ENCODE measurements around the gene SLC22A17. TPM values are rescaled to one million over a fixed set of nuclear protein-coding genes. Genes with fewer than 3 reads are reported as not detected.

Gene SLC22A17
- total and polyA plus RNA-seq, 9 of the 15 experiments (the other 6 are each of a cell fraction or from before 2014, with no cell fraction given): 0.07 to 0.09 TPM; not detected in 7

DNA sequence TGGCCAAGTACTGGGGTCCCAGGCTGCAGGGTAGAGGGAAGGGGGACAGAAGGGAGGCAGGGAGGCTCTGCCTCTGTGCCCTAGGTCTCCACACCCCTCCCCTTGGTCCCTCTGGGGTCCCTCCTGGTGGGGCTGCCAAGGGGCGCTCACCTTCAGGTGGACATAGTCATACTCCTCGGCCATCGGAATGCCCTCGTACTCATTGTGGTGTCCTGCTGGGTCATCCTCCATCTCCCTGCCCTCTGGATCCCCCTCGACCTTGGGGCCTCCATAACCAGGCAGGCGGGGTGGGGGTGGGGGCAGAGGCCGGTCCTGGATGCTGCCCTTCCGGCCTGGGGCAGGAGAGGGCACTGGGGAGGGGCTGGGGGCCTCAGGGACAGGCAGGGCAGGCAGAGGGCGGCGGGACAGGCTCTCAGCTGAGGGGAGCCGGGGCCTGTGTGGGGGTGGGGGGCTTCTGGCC lies 6.5 kb upstream of the SLC22A17 start (continued):
- TF ChIP-seq, protein P1, sequence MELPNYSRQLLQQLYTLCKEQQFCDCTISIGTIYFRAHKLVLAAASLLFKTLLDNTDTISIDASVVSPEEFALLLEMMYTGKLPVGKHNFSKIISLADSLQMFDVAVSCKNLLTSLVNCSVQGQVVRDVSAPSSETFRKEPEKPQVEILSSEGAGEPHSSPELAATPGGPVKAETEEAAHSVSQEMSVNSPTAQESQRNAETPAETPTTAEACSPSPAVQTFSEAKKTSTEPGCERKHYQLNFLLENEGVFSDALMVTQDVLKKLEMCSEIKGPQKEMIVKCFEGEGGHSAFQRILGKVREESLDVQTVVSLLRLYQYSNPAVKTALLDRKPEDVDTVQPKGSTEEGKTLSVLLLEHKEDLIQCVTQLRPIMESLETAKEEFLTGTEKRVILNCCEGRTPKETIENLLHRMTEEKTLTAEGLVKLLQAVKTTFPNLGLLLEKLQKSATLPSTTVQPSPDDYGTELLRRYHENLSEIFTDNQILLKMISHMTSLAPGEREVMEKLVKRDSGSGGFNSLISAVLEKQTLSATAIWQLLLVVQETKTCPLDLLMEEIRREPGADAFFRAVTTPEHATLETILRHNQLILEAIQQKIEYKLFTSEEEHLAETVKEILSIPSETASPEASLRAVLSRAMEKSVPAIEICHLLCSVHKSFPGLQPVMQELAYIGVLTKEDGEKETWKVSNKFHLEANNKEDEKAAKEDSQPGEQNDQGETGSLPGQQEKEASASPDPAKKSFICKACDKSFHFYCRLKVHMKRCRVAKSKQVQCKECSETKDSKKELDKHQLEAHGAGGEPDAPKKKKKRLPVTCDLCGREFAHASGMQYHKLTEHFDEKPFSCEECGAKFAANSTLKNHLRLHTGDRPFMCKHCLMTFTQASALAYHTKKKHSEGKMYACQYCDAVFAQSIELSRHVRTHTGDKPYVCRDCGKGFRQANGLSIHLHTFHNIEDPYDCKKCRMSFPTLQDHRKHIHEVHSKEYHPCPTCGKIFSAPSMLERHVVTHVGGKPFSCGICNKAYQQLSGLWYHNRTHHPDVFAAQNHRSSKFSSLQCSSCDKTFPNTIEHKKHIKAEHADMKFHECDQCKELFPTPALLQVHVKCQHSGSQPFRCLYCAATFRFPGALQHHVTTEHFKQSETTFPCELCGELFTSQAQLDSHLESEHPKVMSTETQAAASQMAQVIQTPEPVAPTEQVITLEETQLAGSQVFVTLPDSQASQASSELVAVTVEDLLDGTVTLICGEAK (IDR thresholded peaks at IDR 0.05): no peak
- TF ChIP-seq, protein P1 (CRISPR knock-in tag; IDR thresholded peaks at IDR 0.05): no peak
- TF ChIP-seq YY1 (IDR thresholded peaks at IDR 0.05; ENCODE audit: borderline replicate concordance in 1 of 3, control insufficient read depth in 1 of 3, extremely low read depth in 1 of 3, insufficient read depth in 3 of 3, insufficient read length in 1 of 3, insufficient replicate concordance in 2 of 3, low read depth in 1 of 3, low read length in 2 of 3) (no peak), XRCC5 (IDR thresholded peaks at IDR 0.05; ENCODE audit: low read depth, low read length) (no peak), EWSR1 (IDR thresholded peaks at IDR 0.05; ENCODE audit: borderline replicate concordance, low read depth, partially characterized antibody) (no peak), RBM17 (IDR thresholded peaks at IDR 0.05; ENCODE audit: borderline replicate concordance, low read depth, low read length) (no peak)
- TF ChIP-seq, protein P2, sequence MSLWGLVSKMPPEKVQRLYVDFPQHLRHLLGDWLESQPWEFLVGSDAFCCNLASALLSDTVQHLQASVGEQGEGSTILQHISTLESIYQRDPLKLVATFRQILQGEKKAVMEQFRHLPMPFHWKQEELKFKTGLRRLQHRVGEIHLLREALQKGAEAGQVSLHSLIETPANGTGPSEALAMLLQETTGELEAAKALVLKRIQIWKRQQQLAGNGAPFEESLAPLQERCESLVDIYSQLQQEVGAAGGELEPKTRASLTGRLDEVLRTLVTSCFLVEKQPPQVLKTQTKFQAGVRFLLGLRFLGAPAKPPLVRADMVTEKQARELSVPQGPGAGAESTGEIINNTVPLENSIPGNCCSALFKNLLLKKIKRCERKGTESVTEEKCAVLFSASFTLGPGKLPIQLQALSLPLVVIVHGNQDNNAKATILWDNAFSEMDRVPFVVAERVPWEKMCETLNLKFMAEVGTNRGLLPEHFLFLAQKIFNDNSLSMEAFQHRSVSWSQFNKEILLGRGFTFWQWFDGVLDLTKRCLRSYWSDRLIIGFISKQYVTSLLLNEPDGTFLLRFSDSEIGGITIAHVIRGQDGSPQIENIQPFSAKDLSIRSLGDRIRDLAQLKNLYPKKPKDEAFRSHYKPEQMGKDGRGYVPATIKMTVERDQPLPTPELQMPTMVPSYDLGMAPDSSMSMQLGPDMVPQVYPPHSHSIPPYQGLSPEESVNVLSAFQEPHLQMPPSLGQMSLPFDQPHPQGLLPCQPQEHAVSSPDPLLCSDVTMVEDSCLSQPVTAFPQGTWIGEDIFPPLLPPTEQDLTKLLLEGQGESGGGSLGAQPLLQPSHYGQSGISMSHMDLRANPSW (CRISPR knock-in tag; IDR thresholded peaks at IDR 0.05): no peak
- TF ChIP-seq, protein P3, sequence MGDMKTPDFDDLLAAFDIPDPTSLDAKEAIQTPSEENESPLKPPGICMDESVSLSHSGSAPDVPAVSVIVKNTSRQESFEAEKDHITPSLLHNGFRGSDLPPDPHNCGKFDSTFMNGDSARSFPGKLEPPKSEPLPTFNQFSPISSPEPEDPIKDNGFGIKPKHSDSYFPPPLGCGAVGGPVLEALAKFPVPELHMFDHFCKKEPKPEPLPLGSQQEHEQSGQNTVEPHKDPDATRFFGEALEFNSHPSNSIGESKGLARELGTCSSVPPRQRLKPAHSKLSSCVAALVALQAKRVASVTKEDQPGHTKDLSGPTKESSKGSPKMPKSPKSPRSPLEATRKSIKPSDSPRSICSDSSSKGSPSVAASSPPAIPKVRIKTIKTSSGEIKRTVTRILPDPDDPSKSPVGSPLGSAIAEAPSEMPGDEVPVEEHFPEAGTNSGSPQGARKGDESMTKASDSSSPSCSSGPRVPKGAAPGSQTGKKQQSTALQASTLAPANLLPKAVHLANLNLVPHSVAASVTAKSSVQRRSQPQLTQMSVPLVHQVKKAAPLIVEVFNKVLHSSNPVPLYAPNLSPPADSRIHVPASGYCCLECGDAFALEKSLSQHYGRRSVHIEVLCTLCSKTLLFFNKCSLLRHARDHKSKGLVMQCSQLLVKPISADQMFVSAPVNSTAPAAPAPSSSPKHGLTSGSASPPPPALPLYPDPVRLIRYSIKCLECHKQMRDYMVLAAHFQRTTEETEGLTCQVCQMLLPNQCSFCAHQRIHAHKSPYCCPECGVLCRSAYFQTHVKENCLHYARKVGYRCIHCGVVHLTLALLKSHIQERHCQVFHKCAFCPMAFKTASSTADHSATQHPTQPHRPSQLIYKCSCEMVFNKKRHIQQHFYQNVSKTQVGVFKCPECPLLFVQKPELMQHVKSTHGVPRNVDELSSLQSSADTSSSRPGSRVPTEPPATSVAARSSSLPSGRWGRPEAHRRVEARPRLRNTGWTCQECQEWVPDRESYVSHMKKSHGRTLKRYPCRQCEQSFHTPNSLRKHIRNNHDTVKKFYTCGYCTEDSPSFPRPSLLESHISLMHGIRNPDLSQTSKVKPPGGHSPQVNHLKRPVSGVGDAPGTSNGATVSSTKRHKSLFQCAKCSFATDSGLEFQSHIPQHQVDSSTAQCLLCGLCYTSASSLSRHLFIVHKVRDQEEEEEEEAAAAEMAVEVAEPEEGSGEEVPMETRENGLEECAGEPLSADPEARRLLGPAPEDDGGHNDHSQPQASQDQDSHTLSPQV (IDR thresholded peaks at IDR 0.05): no peak
